Fibroblast of skin of left quadriceps (primary cell): Measurements from ENCODE around the gene CMC2.

Experiments used
- DNase-seq, 2 experiments: peaks; one replicate each; pipeline ENCODE4 v3.0.0-alpha.2; 2013; ENCODE audit warnings: low read depth in 2 of 2

CMC2 gene

DNA sequence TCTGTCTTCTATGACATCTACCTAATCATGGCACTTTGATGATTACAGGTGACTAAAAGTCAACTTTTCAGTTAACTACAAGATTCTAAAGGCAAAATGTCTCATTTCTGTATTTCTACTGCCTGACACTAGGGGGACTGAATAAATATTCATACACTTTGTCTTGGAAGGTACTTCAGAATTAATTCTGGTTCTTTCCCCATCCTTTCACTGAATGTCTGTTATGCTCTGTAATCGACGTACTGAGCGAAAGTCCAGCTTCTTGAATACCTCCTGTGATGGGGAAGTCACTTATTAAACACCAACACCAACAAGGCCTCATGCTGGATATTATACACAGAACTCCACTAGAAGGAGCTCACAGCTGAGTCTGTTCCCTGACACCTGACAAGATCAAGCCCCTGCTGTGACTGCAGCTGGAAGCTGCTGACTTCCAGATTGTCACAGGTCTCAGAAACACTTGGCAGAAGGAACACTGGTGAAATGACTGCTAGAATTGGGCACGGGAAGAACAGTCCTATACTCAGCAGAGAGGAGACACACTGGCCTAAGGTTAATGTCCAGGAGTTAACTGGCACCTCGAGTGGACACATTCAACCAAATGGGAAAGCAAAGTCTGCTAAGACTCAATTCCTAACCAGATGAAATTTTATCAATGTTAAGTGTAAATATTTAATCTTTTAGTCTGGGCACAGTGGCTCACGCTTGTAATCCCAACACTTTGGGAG lies 31.9 kb downstream of the CMC2 start:
- no peak for DNase-seq

DNA sequence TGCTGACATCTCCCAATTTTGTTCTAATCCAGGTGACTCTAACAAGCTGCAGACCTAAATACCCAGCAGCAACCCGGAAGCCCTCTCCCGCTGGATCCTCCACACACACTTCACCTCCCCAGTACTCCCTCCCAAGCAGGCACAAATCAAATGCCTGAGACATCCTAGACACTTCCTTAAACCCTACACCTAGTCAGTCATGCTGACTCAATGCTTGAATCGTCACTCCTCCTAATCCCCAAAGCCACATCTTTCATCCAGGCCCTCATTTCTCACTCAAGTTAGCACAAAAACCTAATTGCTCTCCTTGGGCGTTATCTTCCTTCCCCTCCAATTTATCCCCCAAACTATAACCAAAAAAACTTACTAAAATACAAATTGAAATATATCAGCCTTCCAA lies 32.7 kb downstream of the CMC2 start:
- no peak for DNase-seq

DNA sequence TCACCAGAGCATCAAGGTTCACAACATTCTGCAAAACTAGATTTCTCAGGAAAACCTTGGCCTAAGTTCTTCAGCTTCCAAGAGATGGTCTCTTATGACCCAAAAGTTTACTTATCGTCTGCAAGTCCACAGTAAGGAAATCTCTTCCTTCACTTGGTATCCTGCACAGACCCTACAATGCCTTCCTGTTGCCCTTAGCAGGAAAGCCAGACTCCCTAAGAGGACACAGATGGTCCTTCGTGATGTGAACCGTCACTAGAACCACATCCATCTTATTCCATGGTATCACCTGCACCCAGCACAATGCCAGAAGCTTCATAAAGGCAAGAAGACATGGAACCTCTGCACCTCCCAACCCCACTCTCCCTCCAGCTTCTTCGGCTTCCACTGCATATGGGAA lies 34.1 kb downstream of the CMC2 start:
- DNase-seq, result no peak

DNA sequence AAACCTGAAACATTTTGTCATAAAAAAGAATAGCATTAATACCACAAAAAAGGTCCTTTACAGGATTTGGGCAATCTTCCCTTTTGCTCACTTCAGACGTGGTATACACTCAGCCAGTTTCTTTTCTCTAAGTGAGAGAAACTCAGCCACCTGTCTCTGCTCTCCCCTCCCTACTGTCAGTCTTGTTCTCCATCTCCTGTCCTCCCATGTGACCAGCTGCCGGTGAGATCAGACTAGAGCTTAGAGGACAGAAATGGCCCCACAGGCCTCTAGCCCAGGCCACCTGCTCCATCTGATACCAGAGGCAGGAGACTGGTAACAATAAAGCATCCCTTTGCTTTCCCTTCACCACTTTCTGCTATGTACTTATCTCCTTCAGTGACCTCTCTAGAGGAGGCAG lies 34.9 kb downstream of the CMC2 start:
- no peak for DNase-seq

DNA sequence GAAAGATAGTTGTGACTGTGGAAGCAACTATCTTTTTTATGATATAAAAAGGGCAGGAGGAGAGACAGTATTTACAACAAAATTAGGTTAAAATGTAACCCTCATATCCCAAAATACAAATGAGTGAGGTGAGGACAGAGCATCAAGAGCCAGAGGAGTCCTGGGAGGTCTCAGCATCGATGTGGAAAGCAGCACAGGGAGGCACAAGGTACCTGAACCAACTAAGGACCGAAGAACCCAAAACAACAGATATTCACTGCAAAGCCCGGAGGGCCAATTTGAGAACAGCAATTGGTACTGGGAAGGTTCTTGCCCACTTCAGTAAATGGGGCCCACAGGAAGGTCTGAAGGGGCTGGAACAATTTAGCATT lies 37.6 kb downstream of the CMC2 start:
- no peak for DNase-seq

DNA sequence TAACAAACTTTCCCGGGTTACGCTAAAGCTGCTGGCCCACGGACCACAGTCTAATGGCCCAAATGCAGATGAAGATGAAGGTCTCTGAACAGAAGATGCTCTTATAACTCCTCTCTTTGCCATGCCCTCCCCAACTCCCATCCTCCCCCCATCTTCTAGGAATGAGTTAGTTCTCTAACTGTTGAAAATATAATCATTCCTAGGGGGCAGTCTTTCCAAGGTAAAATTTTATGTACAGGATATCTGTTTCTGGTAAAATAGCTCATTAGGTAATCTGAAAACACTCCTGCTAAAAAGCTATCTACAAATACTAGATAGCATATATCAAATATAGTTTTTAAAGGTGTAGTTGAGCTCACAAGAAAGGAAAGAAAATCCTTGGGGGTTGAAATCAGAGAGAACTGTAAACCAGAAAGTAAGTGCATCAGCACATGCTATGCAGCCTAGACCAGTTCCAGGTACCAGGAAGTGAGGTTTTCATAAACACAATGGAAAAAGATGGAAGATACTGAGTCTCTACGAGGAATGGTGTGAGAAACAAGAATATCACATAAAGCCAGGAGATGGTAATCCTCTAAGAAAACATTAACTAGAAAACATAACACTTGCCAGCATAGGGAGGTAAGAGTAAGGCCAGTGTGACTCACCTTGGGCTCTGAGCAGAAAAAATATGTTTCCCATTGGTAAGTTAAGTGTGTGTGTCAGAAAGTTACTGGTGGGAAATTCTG lies 38.1 kb downstream of the CMC2 start:
- DNase-seq, result no peak

DNA sequence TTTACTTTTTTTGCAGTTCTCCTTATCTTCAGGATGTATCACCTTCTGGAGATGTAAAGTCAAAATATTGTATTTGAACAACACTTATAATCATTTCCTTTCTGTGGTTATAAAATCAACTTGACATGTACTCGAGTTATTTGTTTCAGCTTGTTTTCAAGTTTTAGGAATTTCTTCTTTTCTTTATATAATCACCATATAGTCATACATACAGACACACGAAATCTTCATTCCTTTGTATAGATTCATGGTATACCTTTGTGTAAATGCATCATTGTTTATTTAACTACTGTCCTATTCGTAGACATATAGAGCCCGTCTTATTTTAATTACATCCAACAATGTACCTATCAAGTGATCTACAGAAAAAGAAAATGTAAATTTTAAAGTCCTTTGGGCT lies 40.1 kb downstream of the CMC2 start:
- no peak for DNase-seq

DNA sequence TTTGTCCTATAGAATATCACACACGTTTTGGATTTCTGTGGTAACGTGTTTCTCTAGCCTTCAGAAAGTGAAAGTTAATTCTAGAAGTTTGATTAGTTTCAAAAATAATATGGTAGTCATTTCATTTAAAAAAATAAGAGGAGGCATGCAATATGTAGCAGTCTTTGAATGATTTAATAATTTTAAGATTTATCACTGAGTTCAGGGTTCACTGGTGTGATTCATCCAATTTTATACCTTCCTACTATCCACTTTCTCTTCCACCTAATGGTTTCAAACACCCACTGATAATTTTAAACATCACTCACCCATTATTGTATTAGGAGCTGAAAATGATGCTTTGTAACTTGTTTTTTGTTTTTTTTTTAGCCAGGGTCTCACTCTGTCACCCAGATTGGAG lies 42.3 kb downstream of the CMC2 start:
- no peak for DNase-seq

DNA sequence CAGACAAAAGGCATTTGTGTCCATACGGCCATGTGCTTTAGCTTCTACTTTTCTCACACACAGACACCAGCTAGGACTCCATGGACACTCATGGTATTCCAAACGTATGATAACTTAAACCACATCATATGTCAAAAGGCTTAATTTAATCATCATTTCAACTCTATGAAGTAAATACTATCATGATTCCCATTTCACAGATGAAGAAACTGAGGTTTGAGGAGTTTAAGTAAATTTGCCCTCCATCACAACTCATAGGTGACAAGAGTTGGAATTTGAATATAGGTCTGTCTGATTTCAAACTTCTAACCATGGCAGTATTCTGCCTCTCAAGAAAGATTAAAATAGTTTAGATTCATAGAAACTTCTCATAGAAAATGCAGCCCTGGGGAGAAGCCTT lies 43.8 kb downstream of the CMC2 start:
- DNase-seq, result no peak

DNA sequence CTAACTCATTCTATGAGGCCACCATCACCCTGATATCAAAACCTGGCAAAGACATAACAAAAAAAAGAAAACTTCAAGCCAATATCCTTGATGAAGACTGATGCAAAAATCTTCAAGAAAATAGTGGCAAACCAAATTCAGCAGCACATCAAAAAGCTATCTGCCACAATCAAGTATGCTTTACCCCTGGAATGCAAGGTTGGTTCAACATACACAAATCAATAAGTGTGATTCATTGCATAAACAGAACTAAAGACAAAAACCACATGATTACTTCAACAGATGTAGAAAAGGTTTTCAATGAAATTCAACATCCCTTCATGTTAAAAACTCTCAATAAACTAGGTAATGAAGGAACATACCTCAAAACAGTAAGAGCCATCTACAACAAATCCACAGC lies 48.4 kb downstream of the CMC2 start:
- DNase-seq, result no peak

DNA sequence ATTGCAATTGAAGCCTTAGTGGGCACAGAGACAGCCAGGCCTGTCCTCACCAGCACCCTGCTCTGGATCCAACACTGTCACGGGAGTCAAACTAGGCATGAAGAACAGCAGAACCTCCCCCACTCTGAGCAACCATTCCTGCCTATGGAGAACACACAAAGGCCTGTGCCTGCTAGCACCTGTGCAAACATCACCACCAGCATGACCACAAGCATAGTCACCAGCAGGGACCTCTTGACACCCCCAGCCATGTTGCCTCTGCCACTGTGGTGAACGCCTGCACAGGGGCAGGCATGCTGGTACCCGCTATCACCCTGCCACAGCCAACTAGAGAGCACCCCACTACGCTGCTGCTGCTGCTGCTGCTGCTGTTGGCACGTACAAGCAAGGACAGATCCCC lies 51.7 kb downstream of the CMC2 start:
- DNase-seq, result no peak

DNA sequence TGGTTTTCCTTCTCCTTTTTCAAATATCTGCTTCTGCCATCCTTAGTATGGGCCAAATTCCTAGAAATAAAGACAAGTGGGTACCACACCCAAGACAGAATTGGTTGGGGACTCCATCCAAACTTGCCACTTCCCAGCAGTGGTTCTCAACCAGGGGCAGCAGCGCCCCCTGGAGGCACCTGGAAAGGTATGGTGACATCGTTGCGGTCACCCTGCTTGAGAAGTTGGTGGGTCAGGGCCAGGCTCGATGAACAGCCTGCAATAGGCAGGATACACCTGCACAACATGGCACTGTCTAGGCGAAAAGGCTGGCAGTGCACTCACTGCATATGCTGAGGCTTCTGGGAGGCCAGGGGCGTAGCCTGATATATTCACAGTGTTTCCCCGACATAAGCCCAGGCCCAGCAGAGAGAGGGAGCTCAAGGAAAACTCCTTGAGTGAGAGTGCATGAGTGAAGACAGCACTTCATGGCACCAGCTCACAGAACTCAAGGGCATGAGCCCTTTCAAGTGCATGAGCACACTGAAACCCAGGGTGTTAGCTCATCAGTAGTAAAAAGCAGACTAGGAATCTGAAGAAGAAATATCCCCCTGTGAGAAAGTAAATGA lies 57.7 kb downstream of the CMC2 start:
- no peak for DNase-seq

DNA sequence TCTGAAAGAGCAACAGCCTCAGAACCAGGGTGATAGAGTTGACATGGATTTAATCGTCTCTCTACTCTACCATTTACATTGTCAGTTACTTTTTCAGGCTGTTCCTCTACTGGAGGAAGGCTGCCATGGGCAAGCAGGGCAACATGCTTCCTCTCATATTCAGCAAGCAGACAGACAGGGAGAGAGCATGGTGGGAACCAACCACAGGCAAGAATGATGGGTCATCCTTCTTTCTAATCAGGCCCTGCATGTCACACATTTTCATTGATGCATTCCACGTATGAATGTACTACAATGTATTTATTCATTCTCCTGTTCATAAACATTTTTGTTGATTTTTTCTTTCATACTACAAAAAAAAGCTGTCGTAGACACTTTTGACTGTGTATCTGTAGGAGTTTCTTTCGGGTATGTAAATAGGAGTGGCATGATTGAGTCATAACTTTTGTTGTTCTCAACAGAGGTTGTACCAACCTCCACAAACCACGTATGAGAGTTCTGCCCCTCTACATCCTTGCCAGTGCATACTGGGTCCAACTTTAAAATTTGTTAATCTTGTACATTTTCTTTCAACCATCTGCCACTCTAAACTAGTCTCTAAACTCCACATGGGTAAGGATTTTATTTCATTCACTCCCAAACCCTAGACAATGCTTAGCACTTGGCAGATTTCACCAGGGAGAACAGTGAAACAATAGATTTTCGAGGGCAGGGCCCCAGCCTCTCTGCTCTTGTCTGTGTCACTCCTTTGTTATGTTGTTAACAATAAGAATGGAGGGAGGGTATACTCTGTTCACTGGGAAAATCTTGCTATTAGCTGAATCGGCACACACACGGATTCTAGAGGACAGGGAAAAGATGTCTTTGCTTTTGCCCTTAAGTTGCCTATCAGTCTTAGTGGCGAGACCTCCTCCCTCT lies 58.7 kb downstream of the CMC2 start:
- no peak for DNase-seq

DNA sequence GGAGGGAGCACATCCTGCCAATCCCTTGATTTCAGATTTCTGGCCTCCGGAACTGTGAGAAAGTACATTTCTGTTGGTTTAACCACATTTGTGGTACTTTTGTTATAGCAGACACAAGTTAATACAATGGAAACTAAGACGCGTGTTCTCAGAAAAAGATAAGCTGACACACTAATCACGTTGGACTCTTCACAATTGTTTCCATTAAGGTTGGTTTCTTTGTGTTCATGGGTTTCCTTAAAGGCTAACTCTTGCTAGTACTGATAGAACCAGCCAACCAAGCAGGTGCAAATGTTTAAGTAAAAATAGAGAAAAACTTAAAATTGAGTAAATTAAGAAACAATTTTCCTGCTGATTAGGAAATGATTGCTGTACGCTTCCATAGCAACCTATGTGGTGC lies 59.4 kb downstream of the CMC2 start:
- no peak for DNase-seq

DNA sequence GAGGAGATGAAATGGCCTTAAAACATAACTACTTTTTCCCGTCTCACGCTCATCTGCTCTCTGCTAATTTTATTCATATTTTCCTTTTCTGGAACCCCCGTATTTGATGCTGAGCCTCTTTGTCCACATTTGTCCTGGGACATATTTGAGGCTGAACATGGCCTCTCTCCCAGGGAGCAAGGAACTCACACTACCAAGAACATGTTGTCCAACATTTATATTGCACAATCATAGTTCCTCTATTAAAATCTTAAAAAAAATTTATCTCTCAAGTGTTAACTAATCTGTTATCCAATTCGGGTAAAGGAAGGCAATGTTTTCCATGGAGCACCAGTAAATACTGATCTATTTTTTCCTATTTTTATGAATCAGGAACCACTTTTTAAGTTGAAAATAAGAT lies 60.2 kb downstream of the CMC2 start:
- no peak for DNase-seq

DNA sequence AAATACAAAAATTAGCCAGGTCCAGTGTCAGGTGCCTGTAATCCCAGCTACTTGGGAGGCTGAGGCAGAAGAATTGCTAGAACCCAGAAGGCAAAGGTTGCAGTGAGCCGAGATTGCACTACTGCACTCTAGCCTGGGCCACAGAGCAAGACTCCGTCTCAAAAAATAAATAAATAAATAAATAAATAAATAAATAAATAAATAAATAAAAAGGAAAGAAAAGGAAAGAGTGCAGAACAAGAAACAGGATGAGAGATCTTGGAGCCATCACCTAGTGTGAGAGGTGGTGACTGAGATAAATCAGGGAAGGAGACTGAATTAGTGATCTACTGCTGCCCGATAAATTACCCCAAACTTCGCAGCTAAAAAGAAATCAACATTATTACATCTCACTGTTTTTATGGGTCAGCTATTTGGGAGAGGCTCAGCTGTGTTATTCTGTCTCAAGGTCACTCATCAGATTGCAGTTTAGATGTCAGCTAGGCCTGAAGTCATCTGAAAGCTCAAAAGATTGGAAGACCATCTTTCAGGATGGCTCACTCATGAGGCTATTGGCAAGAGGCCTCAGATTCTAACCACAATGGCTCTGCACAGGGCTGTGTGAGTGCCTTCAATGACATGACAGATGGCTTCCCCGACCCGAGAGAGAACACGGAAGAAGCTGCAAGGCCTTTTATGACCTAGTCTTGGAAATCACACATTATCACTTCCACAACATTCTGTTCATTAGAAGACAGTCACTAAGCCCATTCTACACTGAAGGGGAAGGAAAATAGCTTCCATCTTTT lies 66.4 kb downstream of the CMC2 start:
- DNase-seq, result peak in 1 of 2 experiments; percentile 23

DNA sequence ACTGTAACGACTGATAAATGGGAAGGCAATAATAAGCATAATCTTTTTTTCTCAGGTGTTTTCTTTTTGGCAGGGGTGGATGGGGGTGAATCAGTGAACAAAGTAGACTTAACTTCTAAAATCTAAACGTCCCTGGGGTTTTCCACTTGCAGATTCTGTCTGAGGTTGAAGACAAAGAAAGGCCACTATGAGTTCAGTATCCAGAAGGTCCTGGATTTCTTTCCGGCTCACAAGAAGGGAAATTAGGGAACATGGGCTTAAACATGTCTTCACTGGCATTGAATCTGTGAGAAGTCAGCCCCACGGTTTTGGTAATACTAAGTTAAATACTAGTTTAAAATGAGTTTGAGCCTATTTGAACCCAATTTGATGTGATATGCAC lies 67.8 kb downstream of the CMC2 start:
- DNase-seq, result no peak

DNA sequence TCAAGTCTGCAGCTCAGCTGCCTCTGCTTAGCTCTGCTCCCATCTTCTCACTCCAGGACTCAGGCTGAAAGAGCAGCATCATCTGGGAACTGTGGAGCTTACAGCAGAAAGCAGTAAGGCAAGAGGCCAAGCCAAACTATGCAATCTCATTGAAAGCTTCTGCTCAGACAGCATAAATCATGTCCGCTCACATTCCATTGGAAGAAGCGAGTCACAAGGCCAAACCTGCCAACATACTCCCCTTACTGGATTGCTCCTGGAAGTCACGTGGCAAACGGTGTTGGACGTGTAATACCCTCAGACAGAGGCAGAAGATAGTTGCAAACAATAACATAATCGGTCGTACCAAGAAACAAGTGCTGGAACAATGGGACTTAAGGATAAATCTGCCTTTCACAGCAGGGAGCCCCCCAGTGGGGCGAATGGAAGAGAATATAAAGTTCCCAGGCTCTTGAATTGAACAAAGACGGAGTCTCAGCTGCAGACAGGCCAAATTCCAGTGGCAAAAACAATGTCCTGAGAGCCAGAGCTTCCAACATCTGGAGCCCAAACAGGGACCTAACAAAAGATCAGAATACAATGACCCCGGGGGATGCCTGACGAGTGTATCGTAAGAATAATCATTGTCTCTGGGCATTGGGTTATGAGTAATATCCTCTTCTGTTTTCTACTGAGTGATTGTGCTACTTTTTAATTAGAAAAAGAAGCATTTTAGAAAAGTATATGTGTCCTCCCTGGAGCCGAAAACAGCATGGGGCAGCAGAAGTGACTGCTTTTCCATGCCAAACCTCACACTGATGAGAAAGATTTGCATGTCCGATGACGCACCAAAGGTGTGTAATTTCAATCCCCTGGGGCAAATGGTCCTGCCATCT lies 68.4 kb downstream of the CMC2 start:
- DNase-seq, result peak; percentile 100

DNA sequence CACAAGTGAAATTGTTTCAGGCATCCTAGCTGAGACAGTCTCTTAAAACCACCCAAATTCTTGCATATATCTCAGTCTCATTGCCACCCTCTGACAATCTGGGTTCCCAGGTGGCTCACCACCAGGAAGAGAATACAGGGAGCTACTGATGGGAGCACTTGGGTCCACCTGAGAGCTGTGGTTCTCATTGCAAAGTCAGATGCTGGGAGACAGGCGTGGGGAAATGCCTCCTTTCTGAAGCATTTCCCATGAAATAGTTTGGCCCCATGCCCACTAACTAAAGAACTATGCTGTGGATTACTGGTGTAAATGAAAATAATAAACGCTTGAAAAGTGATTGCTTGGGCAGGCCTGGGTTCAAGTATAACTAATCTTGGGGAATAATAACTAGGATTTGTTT lies 70.3 kb downstream of the CMC2 start:
- DNase-seq, result peak; percentile 55 to 65

DNA sequence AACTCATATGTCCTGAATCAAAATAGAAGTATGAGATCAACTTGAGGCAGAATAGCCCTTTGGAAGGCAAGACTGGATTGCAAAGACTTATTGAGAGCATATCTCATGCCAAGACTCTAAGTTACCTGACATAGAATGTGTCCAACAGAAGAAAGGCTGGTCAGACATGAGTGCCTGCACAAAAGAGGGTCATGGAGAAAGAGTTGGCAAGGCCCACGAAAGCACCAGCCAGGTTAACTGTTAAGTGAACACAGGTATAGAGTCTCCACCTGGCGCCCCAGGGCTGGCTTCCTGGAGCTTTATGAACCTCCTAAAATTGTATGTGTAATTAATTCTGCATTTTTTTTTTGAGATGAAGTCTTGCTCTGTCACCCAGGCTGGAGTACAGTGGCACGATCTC lies 71.0 kb downstream of the CMC2 start:
- no peak for DNase-seq
